Midbrain (tissue), 1 donor: ENCODE results near the gene THBS3.
"Not testable (repeated sequence)": the region's sequence is repeated elsewhere in the genome, so short reads cannot be mapped to it uniquely, and the experiment has no call there.

ENCODE experiments used
- DNase-seq: peaks from one replicate; lab custom pipeline; 2025; lab: John Stamatoyannopoulos, UW

Gene THBS3

GRCh38 chr1:155173478-155174323 lies 34.0 kb downstream of the THBS3 start, which contains the start of gene TRIM46:
TSS of gene TRIM46 (plus strand) at chr1:155173849. CDS start at chr1:155173967, 118 bp downstream.
- DNase-seq = peak; percentile 76

DNA sequence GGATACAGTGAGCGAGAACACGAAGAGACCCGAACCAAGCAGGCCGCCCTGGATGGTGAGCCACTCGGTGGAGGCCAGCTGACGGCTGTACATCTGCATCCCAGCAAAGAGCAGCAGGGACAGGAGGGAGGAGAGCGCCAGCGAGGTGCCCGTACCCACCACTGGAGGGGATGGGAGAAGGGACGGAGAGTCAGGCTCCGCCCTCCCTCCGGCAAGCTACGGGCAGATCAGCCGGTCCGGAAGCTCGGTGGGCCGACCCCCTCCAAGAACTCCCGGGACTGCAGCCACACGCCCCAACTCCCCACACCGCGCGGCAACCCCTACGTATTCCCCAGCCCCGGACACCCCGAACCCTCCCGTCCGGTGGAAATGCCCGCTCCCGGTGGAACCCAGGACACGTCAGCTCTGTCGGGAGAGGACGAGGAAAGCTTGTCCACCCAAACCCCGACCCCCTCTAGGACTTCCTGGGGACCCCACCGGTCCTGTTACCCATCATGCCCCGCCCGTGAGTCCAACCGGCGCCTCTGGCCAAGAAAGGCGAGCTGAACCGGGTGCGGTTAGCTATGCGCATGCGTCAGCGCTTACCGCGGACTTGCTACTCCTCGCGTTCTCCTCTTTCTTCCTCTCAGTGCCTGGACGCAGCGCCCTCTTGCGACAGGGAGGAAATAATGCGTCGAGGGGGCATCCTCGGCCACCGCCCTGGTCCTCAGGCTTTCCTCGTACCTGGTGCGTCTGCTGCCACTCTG lies 34.8 kb downstream of the THBS3 start, which contains the start of gene KRTCAP2:
Gene KRTCAP2 (minus strand): TSS at position 573 of the 746 bp plus-strand sequence. CDS start 80 bp downstream, at position 493.
- DNase-seq = peak; percentile 95

GRCh38 chr1:155171836-155172731 lies 35.6 kb downstream of the THBS3 start:
- no peak for DNase-seq

DNA sequence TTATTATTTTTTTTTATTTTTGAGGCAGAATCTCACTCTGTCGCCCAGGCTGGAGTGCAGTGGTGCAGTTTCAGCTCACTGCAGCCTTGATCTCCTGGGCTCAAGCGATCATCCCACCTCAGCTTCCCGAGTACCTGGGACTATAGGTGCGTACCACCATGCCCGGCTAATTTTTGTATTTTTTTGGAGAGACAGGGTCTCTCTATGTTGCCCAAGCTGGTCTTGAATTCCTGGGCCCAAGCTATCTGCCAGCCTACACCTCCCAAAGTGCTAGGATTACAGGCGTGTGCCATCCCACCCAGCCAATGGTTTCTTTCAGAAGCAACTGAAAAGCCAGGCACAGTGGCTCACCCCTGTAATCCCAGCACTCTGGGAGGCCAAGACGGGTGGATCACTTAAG lies 36.9 kb downstream of the THBS3 start:
- no peak for DNase-seq

DNA sequence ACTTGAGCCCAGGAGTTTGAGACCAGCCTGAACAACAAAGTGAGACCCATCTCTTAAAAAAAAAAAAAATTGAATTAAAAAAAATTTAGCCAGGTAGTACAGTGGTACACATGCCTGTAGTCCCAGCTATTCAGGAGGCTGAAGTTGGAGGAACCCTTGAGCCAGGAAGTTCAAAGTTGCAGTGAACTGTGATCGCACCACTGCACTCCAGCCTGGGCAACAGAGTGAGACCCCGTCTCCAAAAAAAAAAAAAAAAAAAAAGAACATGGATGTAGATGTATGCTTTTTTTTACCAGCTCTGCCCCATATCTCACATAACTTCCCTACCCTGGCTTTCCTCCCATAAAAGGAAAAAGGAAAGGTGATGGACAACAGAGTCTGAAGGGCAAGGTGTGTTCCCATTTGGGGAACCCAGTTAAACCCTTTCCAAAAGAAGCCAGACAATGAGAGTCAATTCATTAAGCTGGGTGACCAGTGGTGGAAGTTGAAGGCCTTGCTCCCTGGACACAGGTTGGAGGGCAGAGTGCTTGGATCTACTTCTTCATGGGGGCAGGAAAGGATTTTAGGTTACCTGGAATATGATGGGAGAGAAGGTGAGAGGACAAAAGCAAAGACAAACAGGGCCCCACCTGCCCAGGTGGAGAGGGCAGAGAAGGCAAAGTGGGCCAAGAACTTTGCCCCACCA lies 37.5 kb downstream of the THBS3 start:
- DNase-seq = no peak

DNA sequence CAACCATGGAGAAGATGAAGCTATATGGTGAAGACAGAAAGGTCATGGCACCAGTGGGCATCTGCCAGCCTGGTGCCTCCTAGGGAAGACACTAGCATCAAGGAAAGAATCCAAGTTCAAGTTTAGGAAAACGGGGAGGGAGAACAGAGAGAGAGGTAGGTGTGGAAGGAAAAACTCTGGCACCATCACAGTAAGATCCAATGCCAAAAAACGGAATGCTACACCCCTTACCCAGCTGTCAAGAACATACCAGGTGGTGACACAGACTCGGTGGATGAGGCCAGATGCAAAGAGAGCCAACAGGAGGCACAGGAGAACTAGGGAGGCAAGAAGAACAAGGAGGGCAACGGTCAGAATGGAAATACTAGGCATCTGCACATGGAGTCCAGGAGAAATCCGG lies 38.2 kb downstream of the THBS3 start:
- no peak for DNase-seq

GRCh38 chr1:155168456-155169210 lies 39.1 kb downstream of the THBS3 start:
- no peak for DNase-seq

DNA sequence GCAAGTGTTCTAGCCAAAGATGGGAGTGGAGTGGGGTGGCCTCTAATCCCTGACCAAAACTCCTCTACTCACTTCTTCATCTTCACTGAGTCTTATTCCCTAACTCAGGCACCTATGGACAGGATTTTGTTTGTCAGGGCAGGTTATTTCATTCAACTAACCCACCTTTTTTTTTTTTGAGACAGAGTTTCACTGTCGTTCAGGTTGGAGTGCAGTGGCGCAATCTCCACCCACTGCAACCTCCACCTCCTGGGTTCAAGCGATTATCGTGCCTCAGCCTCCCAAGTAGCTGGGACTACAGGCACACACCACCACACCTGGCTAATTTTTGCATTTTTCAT lies 39.6 kb downstream of the THBS3 start:
- not testable (repeated sequence) for DNase-seq

- DNase-seq = peak; percentile 93
These were observed 40.3 kb downstream of the THBS3 start for GRCh38 chr1:155167166-155168104.

GRCh38 chr1:155166471-155167165 lies 41.1 kb downstream of the THBS3 start:
- DNase-seq = peak; percentile 31

DNA sequence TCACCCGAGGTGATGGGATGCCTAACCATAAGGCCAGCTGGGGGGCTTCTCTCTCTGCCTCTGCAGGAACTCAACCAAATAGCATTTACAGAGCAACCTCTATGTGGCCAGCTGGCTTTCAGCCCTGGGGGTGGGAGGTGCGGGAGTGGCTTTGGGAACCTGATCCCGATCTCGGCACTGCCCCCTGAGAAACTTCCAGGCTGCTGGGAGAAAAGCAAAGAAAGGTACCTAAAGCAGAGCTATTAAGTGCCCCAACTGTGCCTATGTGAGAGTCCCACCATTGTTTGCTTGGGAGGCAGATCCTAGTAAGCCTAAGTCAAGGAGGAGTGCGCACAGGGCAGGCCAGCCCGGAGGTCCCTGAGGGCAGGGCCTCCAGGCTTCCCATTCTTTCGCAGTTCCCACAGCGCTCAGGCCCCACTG lies 41.6 kb downstream of the THBS3 start:
- no peak for DNase-seq

GRCh38 chr1:155164625-155165024 lies 43.1 kb downstream of the THBS3 start:
- DNase-seq = not testable (repeated sequence)

- not testable (repeated sequence) for DNase-seq
These were observed 43.9 kb downstream of the THBS3 start for GRCh38 chr1:155163785-155164184.

- not testable (repeated sequence) for DNase-seq
These were observed 45.1 kb downstream of the THBS3 start for GRCh38 chr1:155162631-155163030.

- DNase-seq = no peak
These were observed 47.6 kb downstream of the THBS3 start for GRCh38 chr1:155160128-155160527.

GRCh38 chr1:155158991-155159390 lies 48.7 kb downstream of the THBS3 start:
- no peak for DNase-seq

- not testable (repeated sequence) for DNase-seq
These were observed 51.6 kb downstream of the THBS3 start for GRCh38 chr1:155155996-155156643.
